NT2/D1 (cell line): ENCODE results near the gene SCUBE3.

Experiments
- SUZ12 ChIP-seq: IDR thresholded peaks from 2 replicates; pipeline ENCODE4 v1.6.1; 2011; ENCODE audit not compliant: insufficient read length, insufficient read depth; ENCODE audit errors: extremely low read depth
- YY1 ChIP-seq: IDR thresholded peaks from 2 replicates; pipeline ENCODE4 v1.6.1; 2011; ENCODE audit not compliant: insufficient read length, insufficient read depth
- ZNF274 ChIP-seq: IDR thresholded peaks from 2 replicates; pipeline ENCODE4 v1.6.1; 2011; ENCODE audit warnings: mild to moderate bottlenecking, low read depth, low read length

DNA sequence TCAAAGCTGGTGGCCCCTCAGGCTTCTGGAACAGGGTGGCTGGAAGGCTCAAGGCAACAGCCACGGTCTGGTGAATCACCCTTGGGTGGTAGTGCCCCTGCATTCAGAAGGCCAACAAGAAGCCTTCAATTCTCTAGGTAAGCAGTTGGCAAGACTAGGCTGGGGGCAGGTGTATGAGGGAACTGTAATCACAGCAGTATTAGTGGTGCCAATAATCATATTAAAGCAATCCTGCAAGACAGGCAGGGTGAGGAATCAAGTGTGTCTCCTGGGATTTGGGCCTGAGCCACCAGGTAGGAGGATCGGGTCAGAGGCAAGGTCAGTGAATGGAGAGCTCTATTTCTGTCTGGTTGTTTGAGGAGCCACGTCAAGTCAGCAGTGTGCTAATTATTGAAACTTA lies 24.9 kb upstream of the SCUBE3 start:
- no peak for TF ChIP-seq ZNF274
- no peak for TF ChIP-seq YY1
- no peak for TF ChIP-seq SUZ12
